Measurements from ENCODE around the gene MT1E.
"Not testable (repeated sequence)": the region's sequence is repeated elsewhere in the genome, so short reads cannot be mapped to it uniquely, and the experiment has no call there.

MT1E gene

GRCh38 chr16:56673921-56674320 lies 48.3 kb downstream of the MT1E start:
- Histone ChIP-seq H3K36me3 (replicated peaks; ENCODE audit: insufficient read depth, low read length) (no peaks in the 10 kb centered on the region), H3K9ac (ENCODE audit: low read length) (no peak overlapping the region)

GRCh38 chr16:56674570-56674969 lies 49.0 kb downstream of the MT1E start:
- not testable (repeated sequence) for H4K20me1 ChIP-seq (ENCODE audit: insufficient read depth, low read length); H2AFZ ChIP-seq (ENCODE audit: low read length); H3K27ac ChIP-seq (ENCODE audit: low read length); H3K79me2 ChIP-seq (ENCODE audit: low read length); H3K9ac ChIP-seq (ENCODE audit: low read length); H3K9me3 ChIP-seq (replicated peaks; ENCODE audit: insufficient read depth, low read length); H3K4me3 ChIP-seq (ENCODE audit: low read length); DNase-seq; H3K4me1 ChIP-seq (ENCODE audit: low read length); H3F3A ChIP-seq (ENCODE audit: insufficient read depth, low read length); H3K9me2 ChIP-seq (replicated peaks; ENCODE audit: insufficient read depth, low read length); H3K4me2 ChIP-seq (ENCODE audit: low read depth, low read length); H3K36me3 ChIP-seq (replicated peaks; ENCODE audit: insufficient read depth, low read length)
- peaks cover 61% of the 10 kb centered on the region for H3K27me3 ChIP-seq (replicated peaks; ENCODE audit: insufficient read depth, low read length)

More at GRCh38 chr16:56673921-56674320, 48.3 kb downstream of the MT1E start:
- H3K4me1 ChIP-seq (ENCODE audit: low read length): no peaks in the 10 kb centered on the region
- no peak overlapping the region for H3K27ac ChIP-seq (ENCODE audit: low read length)
- no peaks in the 10 kb centered on the region for H3K9me3 ChIP-seq (replicated peaks; ENCODE audit: insufficient read depth, low read length)
- H4K20me1 ChIP-seq (ENCODE audit: insufficient read depth, low read length): no peaks in the 10 kb centered on the region
- H3K4me3 ChIP-seq (ENCODE audit: low read length): no peak overlapping the region
- TF ChIP-seq CTCF (IDR thresholded peaks at IDR 0.05; ENCODE audit: low read length) (peak; percentile 45), EZH2 (optimal IDR thresholded peaks at IDR 0.05; ENCODE audit: low read depth, low read length) (no peak), EZH2phosphoT487 (IDR thresholded peaks at IDR 0.05; ENCODE audit: low read length) (no peak)
- no peaks in the 10 kb centered on the region for H3K9me2 ChIP-seq (replicated peaks; ENCODE audit: insufficient read depth, low read length)
- no peak overlapping the region for H3K4me2 ChIP-seq (ENCODE audit: low read depth, low read length)
- peaks cover 68% of the 10 kb centered on the region for H3K27me3 ChIP-seq (replicated peaks; ENCODE audit: insufficient read depth, low read length)
- no peaks in the 10 kb centered on the region for H3K79me2 ChIP-seq (ENCODE audit: low read length)
- no peak overlapping the region for H2AFZ ChIP-seq (ENCODE audit: low read length)
- peak; percentile 11 for DNase-seq
- no peaks in the 10 kb centered on the region for H3F3A ChIP-seq (ENCODE audit: insufficient read depth, low read length)

GRCh38 chr16:56675685-56676210 lies 50.2 kb downstream of the MT1E start:
- no peak overlapping the region for H2AFZ ChIP-seq (ENCODE audit: low read length)
- no peaks in the 10 kb centered on the region for H4K20me1 ChIP-seq (ENCODE audit: insufficient read depth, low read length)
- H3K79me2 ChIP-seq (ENCODE audit: low read length): no peaks in the 10 kb centered on the region
- H3K9ac ChIP-seq (ENCODE audit: low read length): no peak overlapping the region
- no peaks in the 10 kb centered on the region for H3F3A ChIP-seq (ENCODE audit: insufficient read depth, low read length)
- no peaks in the 10 kb centered on the region for H3K36me3 ChIP-seq (replicated peaks; ENCODE audit: insufficient read depth, low read length)
- no peaks in the 10 kb centered on the region for H3K9me2 ChIP-seq (replicated peaks; ENCODE audit: insufficient read depth, low read length)
- H3K4me2 ChIP-seq (ENCODE audit: low read depth, low read length): no peak overlapping the region
- no peak for DNase-seq
- H3K4me3 ChIP-seq (ENCODE audit: low read length): no peak overlapping the region
- no peaks in the 10 kb centered on the region for H3K9me3 ChIP-seq (replicated peaks; ENCODE audit: insufficient read depth, low read length)
- peaks cover 50% of the 10 kb centered on the region for H3K27me3 ChIP-seq (replicated peaks; ENCODE audit: insufficient read depth, low read length)
- no peak for TF ChIP-seq EZH2 (optimal IDR thresholded peaks at IDR 0.05; ENCODE audit: low read depth, low read length)
- TF ChIP-seq EZH2phosphoT487 (IDR thresholded peaks at IDR 0.05; ENCODE audit: low read length): no peak
- no peak for TF ChIP-seq CTCF (IDR thresholded peaks at IDR 0.05; ENCODE audit: low read length)
- H3K27ac ChIP-seq (ENCODE audit: low read length): no peak overlapping the region
- H3K4me1 ChIP-seq (ENCODE audit: low read length): no peaks in the 10 kb centered on the region
